ENCODE measurements around the gene JUND.

GRCh38 chr19:18264971-18265540 is 16.4 kb downstream of the JUND start:
- TF ChIP-seq, protein P1, sequence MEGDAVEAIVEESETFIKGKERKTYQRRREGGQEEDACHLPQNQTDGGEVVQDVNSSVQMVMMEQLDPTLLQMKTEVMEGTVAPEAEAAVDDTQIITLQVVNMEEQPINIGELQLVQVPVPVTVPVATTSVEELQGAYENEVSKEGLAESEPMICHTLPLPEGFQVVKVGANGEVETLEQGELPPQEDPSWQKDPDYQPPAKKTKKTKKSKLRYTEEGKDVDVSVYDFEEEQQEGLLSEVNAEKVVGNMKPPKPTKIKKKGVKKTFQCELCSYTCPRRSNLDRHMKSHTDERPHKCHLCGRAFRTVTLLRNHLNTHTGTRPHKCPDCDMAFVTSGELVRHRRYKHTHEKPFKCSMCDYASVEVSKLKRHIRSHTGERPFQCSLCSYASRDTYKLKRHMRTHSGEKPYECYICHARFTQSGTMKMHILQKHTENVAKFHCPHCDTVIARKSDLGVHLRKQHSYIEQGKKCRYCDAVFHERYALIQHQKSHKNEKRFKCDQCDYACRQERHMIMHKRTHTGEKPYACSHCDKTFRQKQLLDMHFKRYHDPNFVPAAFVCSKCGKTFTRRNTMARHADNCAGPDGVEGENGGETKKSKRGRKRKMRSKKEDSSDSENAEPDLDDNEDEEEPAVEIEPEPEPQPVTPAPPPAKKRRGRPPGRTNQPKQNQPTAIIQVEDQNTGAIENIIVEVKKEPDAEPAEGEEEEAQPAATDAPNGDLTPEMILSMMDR (conservative IDR thresholded peaks at IDR 0.05; ENCODE audit: low read length): no peak
- no peak for TF ChIP-seq EZH2phosphoT487 (IDR thresholded peaks at IDR 0.05; ENCODE audit: borderline replicate concordance)

Data from Loucy (cell line).